ENCODE results near the gene OSBPL1A.
A peak's percentile ranks its signal among the peaks of the same experiment; 100 is the strongest.
"Not testable (repeated sequence)": the region's sequence is repeated elsewhere in the genome, so short reads cannot be mapped to it uniquely, and the experiment has no call there.

OSBPL1A gene

DNA sequence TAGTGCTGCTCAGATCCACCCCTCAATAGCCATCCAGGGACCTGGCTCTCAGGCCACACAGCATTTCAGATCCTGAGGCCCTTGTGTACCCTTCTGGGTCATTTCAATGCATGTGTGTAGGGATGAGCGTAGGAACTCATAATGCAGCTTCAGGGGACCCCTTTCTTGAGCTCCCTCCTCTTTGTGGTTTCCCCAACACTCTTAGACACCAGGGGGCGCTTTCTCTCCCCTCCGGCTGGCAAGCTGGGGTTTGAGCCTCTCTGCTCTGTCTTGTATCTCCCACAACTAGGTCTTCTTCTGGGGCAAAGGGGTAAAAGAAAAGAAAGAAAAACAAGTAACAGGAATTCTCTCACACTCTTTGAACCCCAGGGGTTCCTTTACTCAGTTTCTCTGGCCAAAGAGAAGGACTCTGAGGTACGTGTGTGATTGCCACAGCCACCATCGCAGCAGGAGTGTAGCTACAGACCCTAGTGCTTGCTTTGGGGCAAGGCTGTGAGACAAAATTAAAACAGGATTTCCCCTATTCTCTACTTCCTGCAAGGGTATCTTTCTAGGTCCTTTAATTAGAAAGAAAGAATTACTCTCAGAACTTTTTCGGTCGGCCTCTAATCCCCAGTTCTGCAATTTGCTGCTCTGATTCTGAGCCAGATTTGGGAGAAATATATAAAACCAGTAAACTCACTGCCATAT is 220.8 kb downstream of the OSBPL1A start:
- peak in 1 of 2 experiments; percentile 48 for DNase-seq

- no peak for DNase-seq
Measured at GRCh38 chr18:24173997-24174396, 223.6 kb downstream of the OSBPL1A start.

- no peak for DNase-seq
Measured at GRCh38 chr18:24170360-24170759, 227.3 kb downstream of the OSBPL1A start.

GRCh38 chr18:24168496-24168895 is 229.1 kb downstream of the OSBPL1A start:
- no peak for DNase-seq

DNA sequence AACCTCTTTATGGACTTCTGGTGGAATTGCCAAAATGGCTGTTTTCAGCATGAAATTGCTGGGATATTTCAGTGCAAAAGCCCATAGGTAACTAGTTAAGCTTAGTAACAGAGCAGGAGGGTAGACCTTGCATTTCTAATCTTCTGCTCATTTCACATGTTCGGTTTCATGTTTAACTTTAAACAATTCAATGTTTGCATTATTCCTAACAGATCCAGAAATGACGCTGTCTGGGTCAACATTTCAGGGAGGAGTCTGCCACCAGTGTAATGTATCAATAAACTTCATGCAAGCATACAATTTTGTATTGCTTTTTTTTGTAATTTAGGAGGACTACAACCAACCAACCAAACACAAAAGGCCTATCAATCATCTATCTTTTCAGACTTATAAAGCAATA is 236.3 kb downstream of the OSBPL1A start:
- DNase-seq: no peak

- DNase-seq: no peak
Measured at GRCh38 chr18:24160086-24160485, 237.5 kb downstream of the OSBPL1A start.

DNA sequence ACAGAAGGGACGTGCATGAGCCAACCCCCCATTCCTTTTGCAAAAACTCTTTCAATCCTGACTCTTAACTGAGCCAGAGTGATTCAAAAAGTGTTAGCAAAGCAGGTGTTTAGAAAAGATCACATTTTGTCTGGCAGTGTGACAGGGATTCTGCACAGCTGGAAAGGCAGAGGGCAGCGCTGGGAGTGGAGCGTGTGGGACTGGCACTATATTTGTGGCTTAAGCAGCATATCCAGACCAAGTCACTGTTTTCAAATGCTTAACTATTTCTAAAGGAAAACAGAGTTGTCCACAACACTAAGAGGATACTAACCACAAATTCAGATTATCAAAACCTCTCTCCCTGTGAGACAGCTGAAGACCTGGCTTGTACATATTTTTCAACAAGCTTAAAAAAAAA is 239.8 kb downstream of the OSBPL1A start:
- DNase-seq: no peak

DNA sequence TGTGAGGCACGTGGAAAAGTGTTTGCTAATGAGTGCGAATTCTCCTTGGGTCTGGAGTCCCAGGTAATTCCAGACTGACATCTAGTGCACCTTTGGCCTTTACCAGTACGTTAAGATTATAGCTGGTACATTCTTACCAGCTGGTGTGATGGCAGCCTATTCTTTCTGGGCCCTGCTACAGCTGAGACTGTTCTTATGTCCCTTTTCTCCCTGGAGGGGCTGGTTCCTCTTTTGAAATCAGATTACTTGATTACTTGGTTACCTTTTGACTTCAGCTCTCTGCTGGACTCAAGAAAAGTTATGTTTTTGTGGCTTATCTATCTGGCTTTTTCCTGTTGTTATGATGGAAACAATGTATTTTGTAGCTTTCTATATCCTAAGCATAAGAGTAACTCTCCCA is 244.2 kb downstream of the OSBPL1A start:
- no peak for DNase-seq

DNA sequence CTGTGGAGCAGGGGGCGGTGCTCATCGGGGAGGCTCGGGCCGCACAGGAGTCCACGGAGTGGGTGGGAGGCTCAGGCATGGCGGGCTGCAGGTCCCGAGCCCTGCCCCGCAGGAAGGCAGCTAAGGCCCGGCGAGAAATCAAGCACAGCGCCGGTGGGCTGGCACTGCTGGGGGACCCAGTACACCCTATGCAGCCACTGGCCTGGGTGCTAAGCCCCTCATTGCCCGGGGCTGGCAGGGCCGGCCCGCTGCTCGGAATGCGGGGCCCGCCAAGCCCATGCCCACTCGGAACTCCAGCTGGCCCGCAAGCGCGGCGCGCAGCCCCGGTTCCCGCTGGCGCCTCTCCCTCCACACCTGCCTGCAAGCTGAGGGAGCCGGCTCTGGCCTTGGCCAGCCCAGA is 248.0 kb downstream of the OSBPL1A start:
- not testable (repeated sequence) for DNase-seq

GRCh38 chr18:24142376-24142775 is 255.2 kb downstream of the OSBPL1A start:
- DNase-seq: no peak

- DNase-seq: no peak
Measured at GRCh38 chr18:24140697-24141096, 256.9 kb downstream of the OSBPL1A start.

DNA sequence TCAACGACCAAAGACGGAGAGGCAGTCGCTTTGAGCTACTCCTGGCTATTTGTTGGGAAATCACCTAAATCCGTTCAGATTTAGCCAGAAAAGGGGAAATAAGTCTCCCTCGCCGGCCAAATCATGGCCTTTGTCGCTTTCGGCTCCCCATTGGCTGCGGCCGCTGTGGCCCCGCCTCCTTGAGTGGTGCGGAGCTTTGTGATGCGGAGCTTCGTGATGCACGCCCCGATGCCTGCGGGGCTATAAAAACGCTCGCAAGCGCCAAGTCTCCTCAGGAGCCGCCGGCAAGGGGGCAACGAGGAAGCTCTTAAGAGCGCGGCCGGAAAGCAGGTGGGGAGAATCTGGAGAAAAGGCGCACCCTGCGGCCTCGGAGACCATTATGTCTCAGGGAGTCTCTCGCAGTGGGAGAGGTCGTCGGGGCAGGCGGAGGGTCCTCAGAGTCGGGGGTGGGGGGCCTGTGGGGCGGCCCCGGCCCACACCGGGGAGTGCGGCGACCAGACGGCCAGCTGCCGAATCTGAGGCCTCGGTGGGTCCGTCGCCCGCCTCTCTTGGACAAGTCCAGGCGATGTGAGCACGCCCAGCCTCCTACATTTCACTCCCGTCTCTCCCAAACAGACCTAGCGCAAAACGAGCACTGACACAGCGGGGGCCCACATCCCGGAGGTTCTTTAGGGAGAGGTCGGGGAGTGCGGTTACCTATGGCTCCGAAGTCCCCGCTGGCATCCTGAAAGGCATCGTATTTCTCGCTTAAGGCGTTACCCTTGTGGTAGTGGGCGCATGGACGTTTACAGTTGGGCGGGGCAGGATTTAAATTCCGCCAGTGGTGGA is 258.6 kb downstream of the OSBPL1A start, which contains the start of gene CABYR:
Gene CABYR, plus strand, starts transcription at position 274 of the 828 bp plus-strand sequence. CDS start 4,053 bp downstream, outside the sequence.
- peak; percentile 57 to 83 for DNase-seq

DNA sequence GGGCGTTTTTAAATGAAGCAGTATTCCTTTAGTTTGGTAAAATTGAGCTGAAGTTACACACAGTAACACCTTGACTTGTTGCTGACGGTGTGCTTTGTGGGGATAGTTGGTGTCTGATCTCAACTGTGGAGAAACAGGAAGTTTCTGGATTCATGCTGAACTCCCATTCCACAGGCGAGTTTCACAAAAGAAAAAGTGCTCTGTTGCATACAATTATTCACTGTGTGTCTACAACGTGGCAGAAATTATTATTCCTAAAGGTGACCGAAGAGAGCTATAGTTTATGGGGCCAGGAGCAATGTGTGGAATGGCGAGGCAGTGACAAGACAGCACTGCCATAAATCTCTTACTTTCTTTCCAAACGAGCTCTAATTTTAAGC is 259.2 kb downstream of the OSBPL1A start:
- DNase-seq: peak in 1 of 2 experiments; percentile 16

DNA sequence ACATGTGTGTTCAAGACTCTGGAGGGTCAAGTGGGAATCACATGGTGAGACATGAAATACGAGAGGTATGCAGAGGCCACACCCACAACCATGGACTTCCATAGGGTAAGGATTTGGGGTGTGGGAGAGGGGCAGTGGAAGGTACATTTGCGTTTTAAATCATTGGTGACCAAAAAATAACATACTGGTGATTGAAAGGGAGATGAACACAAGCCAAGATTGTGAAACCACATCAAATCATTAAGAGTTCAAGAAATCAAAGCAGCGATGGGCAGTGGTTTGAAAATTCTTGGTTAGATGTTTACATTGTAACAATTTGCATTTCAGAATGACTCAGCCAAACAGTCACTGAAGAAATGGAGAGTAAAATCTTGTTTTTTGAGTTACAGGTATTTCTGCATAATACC is 260.7 kb downstream of the OSBPL1A start:
- peak in 1 of 2 experiments; percentile 14 for DNase-seq

GRCh38 chr18:24130494-24130893 is 267.1 kb downstream of the OSBPL1A start:
- no peak for DNase-seq

DNA sequence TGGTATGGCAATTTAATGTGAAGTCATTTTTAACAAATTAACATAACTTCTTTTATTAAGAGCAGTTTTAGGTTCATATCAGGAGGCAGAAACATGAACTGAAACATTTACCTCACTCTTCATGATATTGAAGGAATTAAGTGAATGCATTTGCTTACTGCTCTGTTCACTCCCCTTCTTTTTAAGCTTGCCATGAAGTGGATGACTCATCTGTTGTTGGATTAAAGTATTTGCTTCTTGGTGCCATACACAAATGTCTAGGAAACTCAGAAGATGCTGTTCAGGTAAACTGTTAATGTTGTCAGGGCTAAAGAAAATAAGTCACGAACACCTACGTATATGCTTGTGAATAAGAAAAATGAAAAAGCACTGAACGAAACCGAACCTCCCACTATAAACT is 268.9 kb downstream of the OSBPL1A start:
- no peak for DNase-seq

DNA sequence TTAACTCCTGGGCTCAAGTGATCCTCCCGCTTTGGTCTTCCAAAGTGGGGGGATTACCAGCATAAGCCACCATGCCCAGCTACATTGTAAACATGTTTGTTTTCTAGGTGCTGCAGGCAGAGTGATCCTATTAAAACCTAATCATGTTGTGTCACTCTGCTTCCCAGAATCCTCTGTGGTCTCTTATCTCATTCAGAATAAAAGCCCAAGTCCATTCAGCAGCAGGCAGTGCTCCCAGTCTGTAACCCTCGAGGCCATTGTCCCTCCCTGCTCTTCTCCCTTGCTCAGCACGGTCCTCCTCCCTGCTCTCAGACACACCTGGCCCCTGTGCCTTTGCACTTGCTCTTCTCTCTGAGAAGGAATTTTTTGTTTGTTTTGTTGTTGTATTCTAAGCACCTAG is 269.9 kb downstream of the OSBPL1A start:
- DNase-seq: no peak

- no peak for DNase-seq
Measured at GRCh38 chr18:24126155-24126961, 271.3 kb downstream of the OSBPL1A start.

DNA sequence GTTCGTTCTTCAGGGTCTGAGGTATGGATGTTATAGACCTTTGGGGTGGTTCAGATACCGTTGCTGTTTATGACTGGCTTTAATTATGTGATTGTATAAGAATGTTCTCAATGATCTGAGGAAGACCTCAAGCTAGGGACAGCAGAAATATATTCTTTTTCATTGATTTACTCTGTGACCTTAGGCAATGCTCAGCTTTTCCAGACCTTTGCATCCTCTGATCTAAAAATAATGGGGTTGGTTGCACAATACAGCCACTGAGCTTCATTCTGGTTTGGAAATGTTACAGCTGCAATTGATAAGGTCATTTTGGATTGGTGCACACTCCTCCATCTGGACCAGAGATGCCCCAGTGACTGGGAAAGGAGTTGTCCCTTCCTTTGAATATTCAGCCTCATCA is 276.0 kb downstream of the OSBPL1A start:
- DNase-seq: no peak

- DNase-seq: no peak
Measured at GRCh38 chr18:24120676-24121075, 276.9 kb downstream of the OSBPL1A start.

DNA sequence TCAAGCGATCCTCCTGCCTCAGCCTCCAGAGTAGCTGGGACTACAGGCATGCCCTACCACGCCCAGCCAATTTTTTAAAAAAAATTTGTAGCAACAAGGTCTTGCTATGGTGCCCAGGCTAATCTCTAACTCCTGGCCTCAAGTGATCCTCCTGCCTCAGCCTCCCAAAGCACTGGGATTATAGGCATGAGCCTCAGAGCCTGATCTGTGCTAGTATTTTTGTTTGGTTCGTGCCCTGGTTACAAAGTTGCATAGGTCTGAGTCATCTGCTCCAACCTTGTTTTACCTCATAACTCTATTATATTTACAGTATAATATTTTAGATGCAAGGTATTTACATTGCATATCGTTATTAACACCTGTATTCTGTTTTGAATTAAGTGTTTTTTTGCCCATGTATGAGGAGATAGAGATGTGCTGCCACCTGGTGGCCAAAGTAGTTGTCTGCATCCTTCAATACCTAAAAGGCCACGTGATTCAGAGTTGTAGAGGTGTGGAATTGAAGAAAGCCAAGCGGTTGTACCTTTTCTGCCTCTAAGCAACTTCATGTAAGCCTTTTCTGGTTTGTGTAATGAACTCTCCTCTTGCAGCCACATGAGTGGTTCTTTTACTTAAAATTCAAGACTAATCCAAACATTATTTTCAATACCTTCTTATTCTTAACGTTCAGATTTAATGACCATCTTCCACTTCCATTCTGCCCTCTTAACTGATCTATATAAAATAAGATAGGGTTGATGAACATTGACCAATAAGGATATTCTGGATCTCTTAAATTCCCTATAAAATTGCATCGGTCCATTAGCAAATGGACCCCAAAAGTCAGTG is 278.7 kb downstream of the OSBPL1A start:
- DNase-seq: peak; percentile 22 to 75

- no peak for DNase-seq
Measured at GRCh38 chr18:24115628-24116027, 282.0 kb downstream of the OSBPL1A start.
